BE2C (cell line): ENCODE measurements around the gene DPP4.

ENCODE experiments used
- DNase-seq: peaks from one replicate; pipeline ENCODE4 v3.0.0-alpha.2; 2020
- H3K27me3 ChIP-seq: fragments of 250-450 bp; sonication (Bioruptor Pico); 2 replicates; pipeline ENCODE4 v1.5.1; 2020; ENCODE audit warnings: mild to moderate bottlenecking
- H3K36me3 ChIP-seq: fragments of 250-450 bp; sonication (Bioruptor Pico); 2 replicates; pipeline ENCODE4 v1.5.1; 2020; ENCODE audit warnings: mild to moderate bottlenecking
- H3K4me1 ChIP-seq: fragments of 250-450 bp; sonication (Bioruptor Pico); 2 replicates; pipeline ENCODE4 v1.5.1; 2020
- H3K4me3 ChIP-seq: 2 replicates; pipeline ENCODE4 v1.5.1; 2011; ENCODE audit warnings: low read depth, low read length
- H3K9me3 ChIP-seq: fragments of 250-450 bp; sonication (Bioruptor Pico); 2 replicates; pipeline ENCODE4 v1.5.1; 2020
- CTCF ChIP-seq: IDR thresholded peaks from 2 replicates; pipeline ENCODE4 v1.5.1; 2012; ENCODE audit warnings: mild to moderate bottlenecking, low read depth, low read length

Gene DPP4

GRCh38 chr2:161952783-161953191, 121.2 kb downstream of the DPP4 start:
- Histone ChIP-seq H3K36me3 (no peaks in the 10 kb centered on the region), H3K9me3 (no peaks in the 10 kb centered on the region), H3K4me3 (no peak overlapping the region), H3K27me3 (no peaks in the 10 kb centered on the region), H3K4me1 (no peaks in the 10 kb centered on the region)
- no peak for DNase-seq
- TF ChIP-seq CTCF, result no peak

GRCh38 chr2:161947836-161948235, 126.2 kb downstream of the DPP4 start:
- no peaks in the 10 kb centered on the region for H3K36me3 ChIP-seq
- no peaks in the 10 kb centered on the region for H3K27me3 ChIP-seq
- TF ChIP-seq CTCF, result no peak
- DNase-seq, result no peak
- no peaks in the 10 kb centered on the region for H3K9me3 ChIP-seq
- no peaks in the 10 kb centered on the region for H3K4me1 ChIP-seq
- H3K4me3 ChIP-seq, result no peak overlapping the region

- Histone ChIP-seq H3K4me3 (no peak overlapping the region), H3K36me3 (no peaks in the 10 kb centered on the region), H3K4me1 (no peaks in the 10 kb centered on the region), H3K27me3 (no peaks in the 10 kb centered on the region), H3K9me3 (no peaks in the 10 kb centered on the region)
- TF ChIP-seq CTCF, result no peak
- no peak for DNase-seq
Observed at GRCh38 chr2:161947406-161947805, 126.6 kb downstream of the DPP4 start.

- Histone ChIP-seq H3K4me1 (no peaks in the 10 kb centered on the region), H3K27me3 (no peaks in the 10 kb centered on the region), H3K4me3 (no peak overlapping the region), H3K36me3 (no peaks in the 10 kb centered on the region), H3K9me3 (no peaks in the 10 kb centered on the region)
- peak; percentile 36; the same call in 1 of the 2 replicates for TF ChIP-seq CTCF
- no peak for DNase-seq
Observed at GRCh38 chr2:161946489-161947107, 127.4 kb downstream of the DPP4 start.

- DNase-seq, result no peak
- Histone ChIP-seq H3K9me3 (no peaks in the 10 kb centered on the region), H3K27me3 (no peaks in the 10 kb centered on the region), H3K36me3 (no peaks in the 10 kb centered on the region), H3K4me1 (no peaks in the 10 kb centered on the region), H3K4me3 (no peak overlapping the region)
- TF ChIP-seq CTCF, result no peak
Observed at GRCh38 chr2:161943011-161943410, 131.0 kb downstream of the DPP4 start.
